Stimulated activated naive CD8-positive, alpha-beta T cell treated with anti-CD3 and anti-CD28 coated beads, Interleukin-15, Interleukin-2, amounts not matched to agents 100 U/mL and 50 U/mL, for 24 hours (primary cell): Measurements from ENCODE around the gene NEB.

Experiments
- ATAC-seq: fragments of 150-1000 bp; cut with Tn5 transposase; one replicate; pipeline ENCODE4 v1.10.0; 2021
- DNase-seq: peaks from one replicate; pipeline ENCODE4 v3.0.0; 2021

The NEB gene

GRCh38 chr2:151475071-151475470 lies 259.2 kb downstream of the NEB start:
- no peak for DNase-seq
- ATAC-seq = no peak

- no peak for ATAC-seq
- no peak for DNase-seq
Measured at GRCh38 chr2:151472966-151473365, 261.3 kb downstream of the NEB start.

- DNase-seq (no peak), ATAC-seq (no peak)
Measured at GRCh38 chr2:151470556-151470955, 263.7 kb downstream of the NEB start.

DNA sequence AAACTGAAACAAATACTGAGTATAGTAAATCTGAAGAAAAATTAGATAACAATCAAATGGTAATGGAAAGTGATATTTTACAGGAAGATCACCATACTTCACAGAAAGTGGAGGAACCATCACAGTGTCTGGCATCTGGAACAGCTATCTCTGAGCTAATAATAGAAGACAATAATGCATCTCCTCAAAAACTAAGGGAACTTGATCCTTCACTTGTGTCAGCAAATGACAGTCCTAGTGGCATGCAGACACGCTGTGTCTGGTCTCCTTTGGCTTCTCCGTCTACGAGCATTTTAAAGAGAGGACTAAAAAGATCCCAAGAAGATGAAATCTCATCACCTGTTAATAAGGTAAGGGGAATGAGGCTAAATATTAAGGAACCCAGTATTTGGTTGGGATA lies 268.5 kb downstream of the NEB start:
- ATAC-seq (no peak), DNase-seq (no peak)

DNA sequence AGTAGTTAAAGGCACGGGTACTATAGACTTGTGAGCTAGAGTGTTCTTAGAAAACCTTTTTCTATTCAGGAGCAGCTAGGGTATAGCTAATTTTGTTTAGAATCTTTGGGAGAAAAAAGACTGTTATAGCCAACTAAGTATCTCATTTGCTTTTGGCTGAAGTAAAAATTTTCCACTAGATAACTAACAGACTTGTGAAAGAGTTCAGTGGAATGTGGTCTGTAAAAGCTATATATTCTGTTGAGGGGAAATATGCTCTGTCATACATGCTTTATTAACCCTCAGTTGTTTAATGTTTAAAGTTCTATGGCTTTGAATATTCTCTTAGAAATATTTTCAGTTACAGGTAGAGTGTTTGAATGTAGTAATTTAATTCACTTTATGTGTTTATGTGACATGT lies 274.9 kb downstream of the NEB start:
- ATAC-seq (no peak), DNase-seq (no peak)

DNA sequence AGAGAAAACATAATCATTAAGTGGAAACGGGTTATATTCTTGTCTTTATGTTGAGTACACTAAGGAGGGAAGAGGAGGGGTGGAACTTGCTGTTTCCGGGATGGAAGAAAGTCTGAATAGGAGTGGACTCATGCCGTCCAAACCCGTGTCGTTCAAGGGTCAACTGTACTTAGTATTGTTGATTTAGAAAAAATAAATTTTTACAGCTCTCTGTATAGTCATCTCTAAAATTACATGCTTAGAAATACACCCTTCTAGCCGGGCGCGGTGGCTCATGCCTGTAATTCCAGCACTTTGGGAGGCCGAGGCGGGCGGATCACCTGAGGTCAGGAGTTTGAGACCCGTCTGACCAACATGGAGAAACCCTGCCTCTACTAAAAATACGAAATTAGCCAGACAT lies 295.1 kb downstream of the NEB start:
- no peak for ATAC-seq

DNA sequence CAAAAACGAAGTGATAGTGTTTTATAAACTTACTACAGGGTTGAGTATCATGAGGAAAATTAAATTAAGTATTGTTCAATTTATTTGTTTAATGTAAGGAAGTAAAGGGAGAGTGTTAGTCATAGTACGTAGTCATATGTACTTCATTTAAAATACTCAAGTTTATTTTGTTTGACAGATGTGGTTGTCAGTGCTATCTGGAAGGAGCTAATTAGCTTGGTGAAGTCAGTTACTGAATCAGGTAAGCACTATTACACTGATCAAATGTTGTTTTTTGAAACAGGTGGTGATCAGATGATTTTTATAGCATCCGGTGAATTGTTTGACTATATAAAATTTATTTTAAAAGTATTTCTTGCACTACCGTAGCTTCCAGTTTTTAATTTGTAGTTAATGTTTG lies 295.8 kb downstream of the NEB start:
- DNase-seq (no peak), ATAC-seq (no peak)

More for the DNA sequence above, 295.1 kb downstream of the NEB start:
- DNase-seq = no peak

GRCh38 chr2:151437630-151438029 lies 296.6 kb downstream of the NEB start:
- DNase-seq (no peak), ATAC-seq (no peak)
